HG03097 (cell line): ENCODE data around the gene GGPS1.
"Not testable (repeated sequence)": the region's sequence is repeated elsewhere in the genome, so short reads cannot be mapped to it uniquely, and the experiment has no call there.

Experiments used
- ATAC-seq: cut with Tn5 transposase; IDR thresholded peaks from one replicate; pipeline ENCODE4 v1.9.1; 2021; ENCODE audit not compliant: unreplicated experiment, low FRiP score

Gene GGPS1

DNA sequence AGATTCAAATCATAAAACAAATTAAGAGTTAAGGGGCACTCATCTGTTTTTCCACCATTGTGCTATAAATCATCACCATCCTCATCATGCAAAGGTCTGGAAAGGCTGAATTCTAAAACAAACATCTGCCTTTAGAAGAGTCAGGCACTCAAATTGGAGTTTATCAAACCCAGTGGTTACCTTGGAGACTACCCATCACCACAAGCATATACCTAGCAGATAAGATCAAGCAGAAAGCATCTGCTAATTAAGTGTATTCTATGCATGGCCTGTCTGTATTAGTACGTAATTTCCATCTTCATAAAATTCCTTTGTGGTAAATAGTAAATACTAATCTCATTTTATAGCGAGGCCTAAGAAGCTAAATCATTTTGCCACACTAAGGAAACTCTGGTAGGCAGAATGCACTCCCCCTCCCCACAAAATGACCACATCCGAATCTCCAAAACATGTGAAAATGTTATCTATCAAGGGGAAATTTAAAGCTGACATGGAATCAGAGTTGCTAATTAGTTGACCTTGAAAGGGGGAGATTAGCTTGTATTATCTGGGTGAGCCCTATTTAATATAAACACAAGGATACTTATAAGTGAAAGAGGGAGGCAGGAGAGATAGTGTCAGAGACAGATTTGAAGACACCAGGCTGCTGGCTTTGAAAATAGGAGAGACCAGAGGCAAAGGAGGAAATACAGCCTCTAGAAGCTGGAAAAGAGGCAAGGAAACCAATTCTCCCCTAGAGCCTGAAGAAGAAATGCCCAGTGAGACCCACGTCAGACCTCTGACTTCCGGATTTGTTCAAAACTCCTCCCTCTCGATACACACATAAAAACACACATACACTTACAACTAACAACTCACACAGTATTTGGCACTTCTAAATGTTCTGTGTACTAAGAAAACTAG is 23.6 kb upstream of the GGPS1 start:
- ATAC-seq = no peak

DNA sequence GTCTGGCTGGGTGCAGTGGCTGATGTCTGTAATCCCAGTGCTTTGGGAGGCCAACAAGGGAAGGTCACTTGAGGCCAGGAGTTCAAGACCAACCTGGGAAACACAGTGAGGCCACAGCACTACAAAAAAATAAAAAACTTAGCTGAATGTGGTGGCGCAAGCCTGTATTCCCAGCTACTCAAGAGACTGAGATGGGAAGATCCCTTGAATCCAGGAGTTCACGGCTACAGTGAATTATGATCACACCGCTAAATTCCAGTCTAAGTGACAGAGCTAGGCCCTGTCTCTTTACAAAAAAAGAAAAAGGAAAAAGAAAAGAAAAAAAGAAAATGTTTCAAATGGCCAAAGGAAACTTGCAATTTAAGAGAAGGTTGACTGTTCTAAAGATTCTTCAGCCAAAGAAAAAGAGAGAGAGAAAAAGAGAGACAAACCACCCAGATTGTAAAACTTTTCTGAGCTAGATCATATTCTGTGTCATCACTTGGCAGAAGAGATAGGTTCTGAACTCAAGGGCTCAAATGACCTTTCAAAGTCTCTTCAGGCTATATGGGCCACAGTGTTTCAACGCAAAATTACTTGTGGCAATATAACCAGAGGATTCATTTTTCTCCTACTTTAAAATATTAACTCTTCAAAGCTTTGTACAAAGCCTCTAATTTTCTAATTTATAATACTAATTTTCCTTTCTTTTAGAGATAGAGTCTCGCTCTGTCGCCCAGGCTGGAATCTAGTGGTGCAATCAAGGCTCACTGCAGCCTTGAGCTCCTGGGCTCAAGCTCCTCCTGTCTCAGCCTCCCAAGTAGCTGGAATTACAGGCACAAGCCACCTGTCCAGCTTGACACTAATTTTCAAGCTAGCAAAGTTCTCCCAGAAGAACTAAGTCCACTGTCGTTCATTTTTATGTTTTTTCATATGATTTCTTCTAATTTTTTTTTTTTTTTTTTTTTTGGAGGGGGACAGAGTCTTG is 20.9 kb upstream of the GGPS1 start:
- no peak for ATAC-seq

DNA sequence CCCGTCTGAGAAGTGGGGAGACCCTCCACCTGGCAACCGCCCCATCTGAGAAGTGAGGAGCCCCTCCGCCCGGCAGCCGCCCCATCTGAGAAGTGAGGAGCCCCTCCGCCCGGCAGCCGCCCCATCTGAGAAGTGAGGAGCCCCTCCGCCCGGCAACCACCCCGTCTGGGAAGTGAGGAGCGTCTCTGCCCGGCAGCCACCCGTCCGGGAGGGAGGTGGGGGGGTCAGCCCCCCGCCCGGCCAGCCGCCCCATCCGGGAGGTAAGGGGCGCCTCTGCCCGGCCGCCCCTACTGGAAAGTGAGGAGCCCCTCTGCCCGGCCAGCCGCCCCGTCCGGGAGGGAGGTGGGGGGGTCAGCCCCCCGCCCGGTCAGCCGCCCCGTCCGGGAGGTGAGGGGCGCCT is 19.2 kb upstream of the GGPS1 start:
- ATAC-seq = not testable (repeated sequence)

DNA sequence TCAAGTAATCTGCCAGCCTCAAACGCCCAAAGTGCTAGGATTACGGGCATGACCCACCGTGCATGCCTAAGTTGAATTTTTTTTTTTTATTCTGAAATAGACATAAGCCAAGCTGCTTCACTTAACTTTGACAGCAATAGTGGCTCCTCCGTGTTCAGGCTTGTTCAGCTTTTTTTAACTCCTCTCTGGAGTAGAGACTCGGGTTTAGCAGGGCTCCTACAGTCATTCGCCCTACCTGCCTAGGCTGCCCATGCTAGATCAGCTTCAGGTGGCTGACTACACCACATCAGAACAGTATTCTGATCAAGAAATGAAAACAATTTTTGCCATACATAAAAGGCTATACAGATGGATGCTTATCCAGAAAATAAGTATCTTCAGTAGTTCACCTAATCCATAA is 15.1 kb upstream of the GGPS1 start:
- ATAC-seq = no peak

DNA sequence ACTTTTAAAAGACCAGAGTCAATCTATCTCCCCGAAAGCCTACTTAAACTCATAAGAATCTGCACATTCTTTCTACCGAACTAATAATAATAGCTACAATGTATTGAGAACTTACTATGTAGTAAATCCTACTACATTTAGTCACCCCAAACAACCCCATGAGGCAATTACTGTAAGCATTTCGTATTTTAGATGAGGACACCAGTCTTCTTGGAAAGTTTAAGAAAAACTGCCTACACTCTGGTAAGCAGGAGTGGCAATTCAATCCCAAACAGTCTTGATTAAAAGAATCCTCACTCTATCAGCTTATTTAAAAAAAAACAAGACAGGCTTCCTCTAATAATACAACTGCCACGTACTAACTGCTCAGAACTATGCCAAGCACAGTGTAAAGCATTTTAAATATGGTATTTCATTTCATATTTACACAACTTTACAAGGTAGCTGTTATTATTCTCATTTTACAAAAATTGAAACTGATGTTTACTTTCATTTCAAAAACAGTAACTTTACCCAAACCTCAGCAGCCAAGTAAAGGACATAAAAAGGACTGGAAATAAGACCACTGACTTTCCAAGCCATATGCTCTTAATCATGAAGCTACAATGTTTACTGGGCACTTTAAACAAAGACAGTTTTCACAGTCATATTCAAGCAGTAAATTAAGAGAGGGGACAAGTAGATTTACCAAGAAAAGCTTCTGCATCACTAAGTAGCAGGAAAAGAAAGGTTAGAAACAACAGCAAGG is 14.3 kb upstream of the GGPS1 start:
- ATAC-seq = no peak

DNA sequence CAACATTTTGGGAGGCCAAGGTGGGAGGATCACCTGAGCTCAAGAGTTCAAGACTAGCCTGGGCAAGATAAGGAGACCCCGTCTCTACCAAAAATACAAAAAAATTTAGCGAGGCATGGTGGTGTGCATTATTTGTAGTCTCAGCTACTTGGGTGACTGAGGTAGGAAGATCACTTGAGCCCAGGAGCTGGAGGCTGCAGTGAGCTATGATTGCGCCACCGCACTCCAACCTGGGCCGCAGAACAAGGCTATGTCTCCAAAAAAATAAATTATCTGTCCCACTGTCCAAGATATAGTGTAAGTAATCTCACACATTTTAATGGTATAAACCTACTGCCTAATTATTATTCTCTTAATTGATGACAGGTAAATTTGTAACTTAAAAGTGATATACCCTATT is 13.2 kb upstream of the GGPS1 start:
- ATAC-seq = no peak

DNA sequence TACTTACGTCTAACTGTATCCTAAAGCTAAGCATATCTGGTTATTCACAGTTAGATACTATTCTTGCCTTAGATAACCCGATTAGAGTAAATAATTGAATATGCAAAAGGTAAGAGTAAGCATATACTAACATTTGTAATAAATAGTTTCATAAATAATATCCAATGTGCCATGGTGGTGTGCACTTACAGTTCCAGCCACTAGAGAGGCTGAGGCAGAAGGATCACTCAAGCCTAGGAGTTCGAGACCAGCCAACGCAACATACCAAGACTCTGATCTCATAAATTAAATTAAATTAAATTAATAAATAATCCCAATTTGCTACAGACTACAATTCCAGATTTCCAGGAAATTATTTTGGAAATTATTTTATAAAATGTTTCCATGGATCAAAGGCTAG is 12.6 kb upstream of the GGPS1 start:
- no peak for ATAC-seq

DNA sequence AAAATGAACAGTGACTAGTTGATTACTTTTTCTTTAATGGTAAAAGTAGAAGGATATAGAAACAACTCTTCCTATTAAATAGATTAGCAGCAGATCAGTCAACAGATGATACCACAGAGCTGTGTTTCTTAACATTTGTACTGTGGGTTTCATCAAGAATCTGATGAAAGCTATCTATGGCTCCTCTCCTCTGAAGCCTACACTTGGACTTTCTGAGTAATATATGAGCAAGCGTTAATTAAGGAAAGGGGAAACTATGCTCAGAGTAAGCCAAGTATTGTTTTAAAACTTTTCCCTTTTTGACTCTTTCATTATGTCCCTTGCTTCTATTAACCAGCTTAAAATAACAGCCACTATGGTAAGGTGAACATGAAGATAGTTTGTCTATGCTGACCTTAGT is 11.2 kb upstream of the GGPS1 start:
- ATAC-seq = no peak

DNA sequence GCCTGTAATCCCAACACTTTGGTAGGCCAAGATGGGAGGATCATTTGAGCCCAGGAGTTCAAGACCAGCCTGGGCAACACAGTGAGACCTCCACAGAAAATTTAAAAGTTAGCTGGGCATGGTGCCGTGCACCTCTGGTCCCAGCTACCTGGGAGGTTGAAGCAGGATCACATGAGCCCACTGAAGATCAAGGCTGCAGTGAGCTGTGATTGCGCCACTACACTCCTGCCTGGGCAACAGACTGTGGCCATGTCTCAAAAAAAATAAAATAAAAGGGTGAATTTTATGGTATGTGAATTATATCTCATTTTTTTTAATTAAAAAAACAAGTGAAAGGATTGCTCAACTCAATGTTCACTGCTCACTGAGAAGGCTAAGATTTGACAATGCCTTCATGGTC is 9.1 kb upstream of the GGPS1 start:
- no peak for ATAC-seq

DNA sequence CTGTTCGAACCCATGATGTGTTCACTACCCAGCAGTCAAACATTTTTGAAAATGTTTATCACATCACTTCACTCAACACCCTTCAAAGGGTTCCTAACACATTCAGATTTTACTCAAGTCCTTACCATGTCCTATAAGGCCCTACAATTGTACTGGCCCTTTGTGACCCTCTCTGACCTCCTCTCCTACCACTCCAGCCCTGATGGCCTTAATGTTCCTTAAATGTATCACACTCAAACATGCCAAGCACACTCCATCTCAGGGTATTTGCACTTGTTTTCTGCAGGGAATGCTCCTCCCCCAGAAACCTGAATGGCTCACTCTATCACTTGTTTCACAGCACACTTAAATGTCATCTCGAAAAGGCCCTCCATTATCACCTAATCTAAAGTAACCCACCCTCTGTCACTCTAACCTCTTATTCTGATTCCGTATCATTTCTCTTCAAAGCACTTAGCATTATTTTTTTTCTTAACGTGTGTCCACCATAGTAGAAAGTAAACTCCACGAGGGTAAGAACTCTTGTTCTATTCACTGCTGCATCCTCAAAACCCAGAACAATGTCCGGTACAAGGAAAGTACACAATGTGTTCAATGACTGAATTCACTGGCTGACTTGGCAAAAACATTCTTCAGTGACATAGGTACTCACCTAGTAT is 7.7 kb upstream of the GGPS1 start:
- no peak for ATAC-seq

DNA sequence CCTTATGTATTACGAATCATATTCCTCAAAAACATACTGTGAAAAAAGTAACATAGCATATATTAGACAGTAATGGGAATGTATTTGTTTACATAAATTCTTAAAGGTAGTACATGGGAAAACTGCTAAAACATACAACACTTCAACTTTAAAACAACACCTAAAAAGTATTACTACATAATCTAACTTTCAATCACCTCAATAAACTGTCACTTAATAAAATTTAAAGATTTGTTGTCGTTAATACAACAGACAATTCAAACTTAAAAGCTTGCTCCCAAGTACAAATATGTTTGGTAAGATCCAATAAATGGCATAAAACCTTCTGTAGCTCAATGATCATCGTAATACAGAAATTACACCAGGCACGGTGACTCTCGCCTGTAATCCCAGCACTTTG is 4.1 kb upstream of the GGPS1 start:
- no peak for ATAC-seq

DNA sequence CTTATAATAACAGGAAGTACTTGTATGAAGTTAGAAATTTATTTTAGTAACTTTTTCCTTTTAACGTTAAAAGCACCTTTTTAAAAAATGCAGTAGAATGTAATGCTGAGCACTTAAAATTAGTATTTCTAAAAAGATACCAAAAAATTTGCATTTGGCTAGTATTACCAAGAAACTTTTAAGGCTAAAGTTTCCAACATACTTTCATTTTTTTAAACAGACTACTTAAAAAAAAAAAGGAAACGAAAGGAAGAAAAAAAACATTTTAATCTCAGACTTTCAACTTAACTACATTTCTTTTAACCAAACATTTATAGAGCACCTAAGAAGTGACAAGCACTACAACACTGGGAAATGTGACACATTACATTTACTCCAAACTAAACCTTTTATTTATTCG is 3.2 kb upstream of the GGPS1 start:
- ATAC-seq = no peak

DNA sequence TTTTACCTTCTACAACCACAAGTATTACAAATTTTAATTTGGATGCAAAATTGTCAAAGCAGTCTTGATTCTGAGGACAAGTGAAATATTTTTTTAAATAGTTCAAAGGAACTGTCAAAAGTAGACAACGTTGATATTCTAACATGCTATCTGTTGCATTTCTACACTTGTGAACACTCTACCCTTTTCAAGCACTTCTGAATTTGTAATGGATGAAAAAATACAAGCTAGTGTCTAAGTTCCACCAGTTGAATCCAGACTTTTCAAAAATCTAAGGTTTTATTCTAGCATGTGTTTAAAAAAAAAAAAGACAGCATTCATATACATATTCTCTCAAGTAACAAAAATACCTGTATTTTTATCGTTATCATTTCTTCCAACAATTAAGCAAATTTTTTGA is 2.5 kb upstream of the GGPS1 start:
- no peak for ATAC-seq

DNA sequence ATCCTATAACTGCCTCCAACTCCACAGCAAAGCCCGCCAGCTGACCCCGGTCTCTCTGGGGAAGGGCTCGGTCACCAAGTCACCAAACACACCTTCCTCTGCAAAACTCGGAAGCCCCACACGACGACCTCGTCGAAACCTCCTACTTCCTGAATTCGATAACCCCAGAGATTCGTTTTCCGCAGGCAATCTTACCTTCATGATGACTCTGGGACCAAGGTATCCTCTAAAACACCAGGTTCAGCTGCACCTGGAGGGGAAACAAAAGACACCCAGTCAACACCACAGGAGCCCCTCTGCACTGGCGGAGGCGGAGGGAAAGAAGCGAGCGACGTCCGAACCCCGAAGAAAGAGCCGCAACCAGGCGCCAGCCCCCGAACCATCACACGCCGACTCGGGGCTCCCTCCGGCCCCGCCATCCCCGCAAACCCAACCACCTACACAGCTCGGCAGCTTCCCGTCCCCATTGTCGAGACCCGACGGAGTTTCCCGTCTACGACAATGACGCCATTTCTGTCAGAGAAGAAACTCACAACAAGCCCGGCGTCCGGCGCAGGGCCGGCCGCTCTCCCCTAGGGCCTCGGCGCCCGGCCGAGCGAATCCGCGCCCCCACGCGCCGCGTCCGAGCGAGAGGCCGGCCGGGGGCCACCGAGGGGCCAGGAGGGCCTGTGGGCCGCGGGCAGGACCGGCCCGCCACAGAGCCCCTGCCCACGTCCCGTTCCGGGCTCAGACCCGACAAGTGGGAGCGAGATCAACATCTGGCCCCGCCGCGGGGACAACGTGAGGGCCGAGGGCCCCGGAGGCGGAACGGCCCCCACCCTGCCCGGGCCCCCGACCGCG is 1.4 kb upstream of the GGPS1 start:
- ATAC-seq = peak; percentile 21

DNA sequence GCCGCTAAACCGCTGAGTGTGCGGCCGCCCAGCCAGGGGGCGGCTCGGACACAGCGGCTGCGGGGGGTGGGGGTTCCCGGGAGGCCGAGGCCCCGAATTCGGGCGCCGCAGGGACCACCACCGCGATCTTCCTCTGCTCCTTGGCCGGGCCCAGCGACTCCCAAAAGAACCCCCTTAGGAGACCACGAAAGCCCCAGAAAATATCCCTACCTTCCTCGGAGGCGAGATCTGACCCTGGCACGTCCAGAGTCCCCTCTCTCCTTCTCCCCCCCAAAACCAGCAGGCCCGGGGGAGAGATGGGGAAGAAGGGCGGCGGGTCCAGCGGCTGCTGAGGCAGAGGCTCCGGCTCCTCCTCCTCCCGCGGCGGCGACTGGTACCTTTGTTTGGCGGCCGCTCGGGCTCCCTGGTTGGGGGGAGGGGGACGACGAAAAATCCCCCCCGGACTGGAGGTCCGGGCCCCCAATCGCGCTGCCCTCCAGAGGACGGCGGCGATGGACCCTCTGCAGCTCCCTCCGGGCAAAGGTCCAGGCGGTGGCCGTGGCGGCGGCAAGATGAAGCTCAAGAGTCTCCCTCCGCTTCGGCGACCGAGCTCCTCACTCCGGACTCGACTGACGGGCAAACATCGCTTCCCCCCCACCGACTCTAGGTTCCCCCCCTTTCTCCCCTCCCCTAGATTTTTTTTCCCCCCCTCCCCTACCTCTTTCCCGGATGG is 655 bp upstream of the GGPS1 start, which contains the start of gene ARID4B:
Gene ARID4B, minus strand, starts transcription at position 621 of the 712 bp plus-strand sequence. CDS start 1,260 bp downstream, outside the sequence.
- peak; percentile 7 for ATAC-seq

DNA sequence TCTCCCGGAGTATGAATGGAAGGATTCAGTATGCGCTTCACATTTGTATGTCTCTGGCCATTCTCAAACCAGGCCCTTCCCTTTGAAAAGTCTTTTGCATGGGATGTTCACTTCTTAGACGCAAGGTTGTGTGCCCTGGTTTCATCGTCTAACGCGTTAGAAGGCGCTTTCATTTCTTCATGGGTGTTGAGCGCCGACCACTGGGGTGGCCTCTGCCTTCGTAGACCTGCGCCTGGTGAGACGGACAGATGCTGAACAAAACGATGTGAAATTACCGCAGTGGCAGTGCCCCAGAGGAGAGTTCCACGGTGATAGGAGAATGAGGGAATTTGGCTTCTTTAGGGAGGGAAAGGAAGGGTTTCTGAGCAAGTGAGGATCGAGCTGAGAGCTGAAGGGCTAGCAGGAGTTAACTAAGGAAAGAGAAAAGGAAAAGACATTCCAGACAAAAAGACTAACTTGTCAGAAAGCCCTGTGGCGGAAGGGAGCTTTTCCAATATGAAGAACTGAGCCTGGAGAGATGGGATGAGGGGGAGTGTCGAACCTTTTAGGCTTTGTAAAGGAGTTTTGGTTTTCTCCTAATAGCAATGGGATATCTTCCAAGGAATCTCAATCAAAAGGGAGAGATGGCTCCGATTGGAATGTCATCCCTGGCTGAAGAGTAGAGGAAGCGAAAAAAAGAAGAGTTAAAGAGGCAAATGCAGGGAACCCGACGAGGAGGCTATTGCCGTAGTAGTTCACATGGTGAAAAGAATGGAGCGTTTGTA is 951 bp downstream of the GGPS1 start:
- no peak for ATAC-seq

DNA sequence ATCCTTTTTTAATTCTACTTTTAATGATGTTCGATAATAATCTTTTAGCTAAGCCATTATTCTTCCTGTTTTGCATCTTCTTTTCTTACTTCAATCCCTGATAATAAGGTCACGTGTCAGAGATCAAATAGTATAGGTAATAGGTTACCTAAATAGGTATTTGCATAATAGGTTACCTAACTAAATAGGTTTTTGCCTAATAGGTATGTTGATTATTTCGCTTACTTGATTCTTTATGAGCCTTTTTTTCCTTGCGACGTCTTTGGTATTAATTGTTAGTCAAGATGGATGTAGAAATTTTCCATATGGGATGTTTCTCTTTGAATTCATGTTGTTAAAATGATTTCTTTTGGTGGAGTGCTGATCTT is 2.5 kb downstream of the GGPS1 start:
- ATAC-seq = no peak

DNA sequence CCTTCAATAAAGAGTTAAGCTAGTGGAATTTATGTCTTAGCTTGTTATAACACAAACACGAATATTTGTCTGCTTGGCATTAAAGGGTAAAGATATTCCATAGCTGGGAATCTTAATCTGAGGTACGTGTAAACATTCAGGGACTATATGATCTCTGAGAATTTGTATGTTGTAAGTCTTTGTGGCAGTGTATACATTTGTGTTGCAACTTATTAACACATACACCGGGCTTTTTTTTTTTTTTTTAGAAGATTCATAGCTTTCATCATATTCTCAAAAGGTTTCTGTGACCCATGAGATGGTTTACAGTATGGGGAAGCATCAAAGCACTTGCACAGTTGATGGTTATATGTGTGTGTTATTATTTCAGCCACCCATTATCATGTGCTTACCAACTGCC is 3.0 kb downstream of the GGPS1 start:
- no peak for ATAC-seq
